ENCODE measurements around the gene ARL4D.

DNA sequence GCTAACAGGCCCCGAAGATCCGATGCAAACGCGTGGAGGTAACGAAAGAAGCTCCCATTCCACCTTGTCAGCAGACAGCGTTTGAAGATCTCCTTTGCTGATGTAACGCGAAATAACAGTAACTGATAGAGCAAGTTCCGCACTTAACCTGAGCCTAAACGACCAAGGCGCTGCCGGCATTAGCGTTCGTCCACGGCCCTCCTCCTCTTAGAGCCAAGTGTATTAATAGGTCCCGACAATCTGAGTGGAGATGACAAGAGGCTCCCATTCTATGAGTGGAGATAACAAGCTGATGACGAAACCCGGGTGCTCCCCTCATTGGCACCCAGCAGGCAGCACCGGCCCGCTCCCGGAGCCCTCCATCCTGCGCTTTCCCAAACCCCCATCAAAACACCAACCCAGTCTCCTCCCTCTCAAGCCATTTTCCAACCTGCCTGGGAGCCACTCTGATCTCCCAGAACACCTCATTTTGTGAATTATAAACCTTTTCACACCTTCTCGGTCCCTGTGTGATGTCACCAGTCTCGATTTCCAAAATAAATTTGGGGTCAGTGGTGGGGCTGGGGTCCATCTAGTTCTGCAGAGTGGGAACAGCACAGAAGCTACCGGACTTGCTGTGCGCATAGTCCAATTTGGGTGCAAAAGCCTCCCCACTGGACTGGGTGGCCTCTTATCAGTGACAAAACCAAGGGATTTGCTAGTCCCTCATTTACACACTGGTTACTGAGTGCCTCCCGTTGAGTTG, 35.4 kb upstream of the ARL4D start:
- TF ChIP-seq, protein P1, sequence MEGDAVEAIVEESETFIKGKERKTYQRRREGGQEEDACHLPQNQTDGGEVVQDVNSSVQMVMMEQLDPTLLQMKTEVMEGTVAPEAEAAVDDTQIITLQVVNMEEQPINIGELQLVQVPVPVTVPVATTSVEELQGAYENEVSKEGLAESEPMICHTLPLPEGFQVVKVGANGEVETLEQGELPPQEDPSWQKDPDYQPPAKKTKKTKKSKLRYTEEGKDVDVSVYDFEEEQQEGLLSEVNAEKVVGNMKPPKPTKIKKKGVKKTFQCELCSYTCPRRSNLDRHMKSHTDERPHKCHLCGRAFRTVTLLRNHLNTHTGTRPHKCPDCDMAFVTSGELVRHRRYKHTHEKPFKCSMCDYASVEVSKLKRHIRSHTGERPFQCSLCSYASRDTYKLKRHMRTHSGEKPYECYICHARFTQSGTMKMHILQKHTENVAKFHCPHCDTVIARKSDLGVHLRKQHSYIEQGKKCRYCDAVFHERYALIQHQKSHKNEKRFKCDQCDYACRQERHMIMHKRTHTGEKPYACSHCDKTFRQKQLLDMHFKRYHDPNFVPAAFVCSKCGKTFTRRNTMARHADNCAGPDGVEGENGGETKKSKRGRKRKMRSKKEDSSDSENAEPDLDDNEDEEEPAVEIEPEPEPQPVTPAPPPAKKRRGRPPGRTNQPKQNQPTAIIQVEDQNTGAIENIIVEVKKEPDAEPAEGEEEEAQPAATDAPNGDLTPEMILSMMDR (IDR thresholded peaks at IDR 0.05) = no peak
- TF ChIP-seq POLR2A (IDR thresholded peaks at IDR 0.05) = no peak
